Measurements from ENCODE around the gene RHBDL1.

Gene RHBDL1

DNA sequence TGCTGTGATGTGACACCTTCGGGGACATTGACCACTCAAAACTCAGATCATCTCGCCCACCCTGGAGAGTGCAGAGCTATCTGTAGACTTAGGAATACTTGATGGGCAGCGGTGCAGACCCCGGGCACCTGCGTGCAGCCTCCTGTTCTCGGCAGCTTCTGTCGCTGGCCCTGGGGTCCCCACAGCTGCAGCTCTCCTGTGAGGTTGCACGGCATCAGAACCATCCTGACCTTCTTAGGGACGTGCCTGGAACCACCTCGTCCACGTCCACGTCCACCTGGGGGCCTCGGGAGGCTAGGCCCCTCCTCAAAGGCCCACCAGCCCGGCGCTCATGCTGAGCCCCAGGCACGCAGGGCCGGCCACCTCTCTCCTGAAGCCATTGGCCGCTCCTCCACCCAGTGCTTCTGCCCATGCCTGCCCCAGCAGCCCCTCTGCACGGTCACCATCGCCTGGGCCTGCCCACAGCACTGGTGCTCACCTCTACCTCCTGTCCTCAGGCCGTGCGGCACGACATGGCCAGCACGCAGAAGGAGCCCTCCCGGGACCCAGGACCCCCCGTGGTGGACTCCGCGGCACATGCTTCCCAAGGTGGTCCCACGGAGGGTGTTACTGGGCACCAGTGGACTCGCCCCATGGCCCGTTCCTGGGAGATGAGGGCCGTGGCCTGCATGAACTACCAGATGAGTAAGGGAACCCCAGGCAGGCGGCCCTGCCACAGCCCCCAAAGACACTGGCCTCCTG, 47.0 kb upstream of the RHBDL1 start:
- Histone ChIP-seq H3K27ac (no peak overlapping the region), H3K4me3 (no peak overlapping the region), H3K9me3 (no peaks in the 10 kb centered on the region), H3K36me3 (peaks cover 15 to 63% (median 43%) of the 10 kb centered on the region in 3 donors), H3K4me1 (peaks cover 0 to 21% (median 11%) of the 10 kb centered on the region in 4 donors), H3K27me3 (peaks cover 0 to 7% of the 10 kb centered on the region in 2 donors)
- intact Hi-C loops (cut with DNase I; ENCODE audit: low total_unique reads): no loop called here
- TF ChIP-seq, protein P1, sequence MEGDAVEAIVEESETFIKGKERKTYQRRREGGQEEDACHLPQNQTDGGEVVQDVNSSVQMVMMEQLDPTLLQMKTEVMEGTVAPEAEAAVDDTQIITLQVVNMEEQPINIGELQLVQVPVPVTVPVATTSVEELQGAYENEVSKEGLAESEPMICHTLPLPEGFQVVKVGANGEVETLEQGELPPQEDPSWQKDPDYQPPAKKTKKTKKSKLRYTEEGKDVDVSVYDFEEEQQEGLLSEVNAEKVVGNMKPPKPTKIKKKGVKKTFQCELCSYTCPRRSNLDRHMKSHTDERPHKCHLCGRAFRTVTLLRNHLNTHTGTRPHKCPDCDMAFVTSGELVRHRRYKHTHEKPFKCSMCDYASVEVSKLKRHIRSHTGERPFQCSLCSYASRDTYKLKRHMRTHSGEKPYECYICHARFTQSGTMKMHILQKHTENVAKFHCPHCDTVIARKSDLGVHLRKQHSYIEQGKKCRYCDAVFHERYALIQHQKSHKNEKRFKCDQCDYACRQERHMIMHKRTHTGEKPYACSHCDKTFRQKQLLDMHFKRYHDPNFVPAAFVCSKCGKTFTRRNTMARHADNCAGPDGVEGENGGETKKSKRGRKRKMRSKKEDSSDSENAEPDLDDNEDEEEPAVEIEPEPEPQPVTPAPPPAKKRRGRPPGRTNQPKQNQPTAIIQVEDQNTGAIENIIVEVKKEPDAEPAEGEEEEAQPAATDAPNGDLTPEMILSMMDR (IDR thresholded peaks at IDR 0.05): no peak
- no peak for DNase-seq

DNA sequence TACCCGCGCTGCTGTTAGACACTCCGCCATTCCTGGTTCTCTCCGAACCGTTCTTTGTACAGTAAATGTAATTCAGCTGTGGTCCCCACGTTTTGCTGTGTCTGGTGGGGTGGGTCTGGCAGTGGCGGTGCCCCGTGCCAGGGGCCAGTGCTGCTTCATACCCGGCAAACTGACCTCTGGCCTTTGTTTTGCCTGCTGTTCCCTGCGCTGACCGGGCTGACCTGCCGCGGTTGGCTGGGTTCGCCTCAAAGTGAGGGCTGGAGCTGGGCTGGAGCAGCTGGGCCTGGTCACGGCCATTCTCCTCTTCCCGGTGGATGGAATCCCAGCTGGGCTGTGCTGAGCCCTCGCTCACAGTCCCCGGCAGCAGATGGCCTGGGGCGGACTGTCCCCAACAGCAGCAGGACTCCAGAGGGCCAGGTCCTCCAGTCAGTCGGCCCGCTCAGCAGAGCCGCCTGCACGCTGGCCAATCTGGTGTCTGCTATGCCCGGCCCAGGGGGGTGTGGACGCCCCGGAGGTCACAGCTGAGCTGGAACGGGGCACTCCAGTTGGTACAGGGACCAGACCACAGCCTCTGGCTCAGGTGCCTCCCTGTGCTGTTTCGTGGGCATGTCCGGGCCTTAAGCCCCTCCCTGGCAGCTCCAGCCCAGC, 46.2 kb upstream of the RHBDL1 start:
- intact Hi-C loops (cut with DNase I; ENCODE audit: low total_unique reads): no loop called here
- H3K4me1 ChIP-seq: peaks cover 0 to 21% (median 11%) of the 10 kb centered on the region in 4 donors
- TF ChIP-seq, protein P1 (IDR thresholded peaks at IDR 0.05): no peak
- H3K9me3 ChIP-seq: no peaks in the 10 kb centered on the region
- DNase-seq: no peak
- peaks cover 0 to 7% of the 10 kb centered on the region in 2 donors for H3K27me3 ChIP-seq
- no peak overlapping the region for H3K27ac ChIP-seq
- no peak overlapping the region for H3K4me3 ChIP-seq
- peaks cover 15 to 71% (median 51%) of the 10 kb centered on the region in 3 donors for H3K36me3 ChIP-seq

DNA sequence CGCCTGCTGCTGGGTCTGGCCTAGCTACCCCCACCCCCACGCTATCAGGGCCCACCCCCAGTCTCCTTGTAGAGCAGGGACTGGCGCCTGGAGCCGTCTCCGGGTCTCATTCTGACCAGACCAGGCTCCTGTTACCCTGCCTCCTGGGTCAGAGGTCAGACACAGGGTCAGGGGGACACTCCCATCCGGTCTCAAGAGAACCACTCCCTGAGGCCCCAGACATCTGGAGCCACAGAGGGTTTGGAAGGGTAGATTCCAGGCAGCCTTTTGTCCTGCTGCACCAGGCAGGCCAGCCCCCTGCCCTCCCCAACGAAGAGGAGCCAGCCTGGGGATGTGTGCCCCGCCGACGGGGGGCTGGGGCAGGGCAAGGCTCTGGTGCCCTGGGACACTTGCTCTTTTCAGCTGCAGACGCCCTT, 45.6 kb upstream of the RHBDL1 start:
- TF ChIP-seq, protein P1 (IDR thresholded peaks at IDR 0.05): no peak
- Histone ChIP-seq H3K9me3 (no peaks in the 10 kb centered on the region), H3K36me3 (peaks cover 15 to 74% (median 53%) of the 10 kb centered on the region in 3 donors), H3K4me1 (peaks cover 0 to 24% (median 15%) of the 10 kb centered on the region in 4 donors), H3K4me3 (no peak overlapping the region), H3K27ac (no peak overlapping the region), H3K27me3 (peaks cover 0 to 7% of the 10 kb centered on the region in 2 donors)
- intact Hi-C loops (cut with DNase I; ENCODE audit: low total_unique reads): loop anchor here (10.0 kb wide), 1 partner anchor 45 kb away; no protein-coding TSS in a partner anchor
- no peak for DNase-seq

DNA sequence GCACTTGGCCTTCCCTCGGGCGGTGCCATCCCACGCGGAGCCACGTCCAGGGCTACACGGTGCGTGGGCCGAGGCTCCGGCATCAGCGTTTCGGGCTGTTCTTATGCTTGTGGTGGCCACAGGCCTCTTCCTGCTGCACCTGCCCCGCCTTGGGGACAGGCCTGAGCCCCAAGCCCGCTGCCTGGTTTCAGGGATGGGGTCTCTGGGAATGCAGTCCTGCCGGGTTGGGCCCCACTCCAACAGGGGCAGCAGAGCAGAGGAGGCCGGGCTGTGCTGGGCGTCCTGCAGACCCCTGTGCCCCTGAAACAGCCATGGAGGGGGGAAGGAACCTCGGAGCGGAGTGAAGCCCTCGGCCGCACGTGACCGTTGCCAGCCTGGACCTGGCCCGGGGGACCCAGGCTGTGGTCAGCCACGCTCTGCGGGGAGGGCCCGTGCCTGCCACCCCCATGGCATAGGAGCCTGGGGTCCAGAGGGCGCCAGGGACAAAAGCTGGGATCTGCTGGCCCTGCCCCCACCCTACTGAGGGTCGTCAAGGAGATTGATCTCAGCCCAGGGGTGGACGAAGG, 45.1 kb upstream of the RHBDL1 start:
- Histone ChIP-seq H3K9me3 (no peaks in the 10 kb centered on the region), H3K4me1 (peaks cover 0 to 29% (median 20%) of the 10 kb centered on the region in 4 donors), H3K4me3 (no peak overlapping the region), H3K27me3 (peaks cover 0 to 7% of the 10 kb centered on the region in 2 donors), H3K27ac (no peak overlapping the region), H3K36me3 (peaks cover 15 to 72% (median 51%) of the 10 kb centered on the region in 3 donors)
- no peak for DNase-seq
- intact Hi-C loops (cut with DNase I; ENCODE audit: low total_unique reads): loop anchor here (10.0 kb wide), 1 partner anchor 46 kb away; no protein-coding TSS in a partner anchor
- TF ChIP-seq, protein P1 (IDR thresholded peaks at IDR 0.05): no peak

GRCh38 chr16:630815-631405, 44.6 kb upstream of the RHBDL1 start, which contains the start of gene WFIKKN1:
Gene WFIKKN1, plus strand, starts transcription at chr16:630985. Its CDS starts 269 bp downstream, at chr16:631254.
- Histone ChIP-seq H3K4me1 (peaks cover 0 to 34% (median 25%) of the 10 kb centered on the region in 4 donors), H3K27me3 (peaks cover 0 to 7% of the 10 kb centered on the region in 2 donors), H3K4me3 (no peak within 1 kb of the TSS), H3K36me3 (peaks cover 14 to 67% (median 46%) of the 10 kb centered on the region in 3 donors), H3K27ac (no peak within 1 kb of the TSS), H3K9me3 (no peaks in the 10 kb centered on the region)
- DNase-seq: no peak
- TF ChIP-seq, protein P1 (IDR thresholded peaks at IDR 0.05): no peak
- intact Hi-C loops (cut with DNase I; ENCODE audit: low total_unique reads): loop anchor here (10.0 kb wide), 1 partner anchor 46 kb away; no protein-coding TSS in a partner anchor

Measured in tibial artery (tissue), 4 donors.